Transverse colon (tissue), 4 donors: ENCODE results near the gene FSTL5. TPM values are rescaled to one million over a fixed set of nuclear protein-coding genes. Genes with fewer than 3 reads are reported as not detected.

Experiments used
- DNase-seq: peaks from one replicate; pipeline ENCODE4 v3.0.0-alpha.2; 2019
- H3K27ac ChIP-seq, 4 donors: fragments of 200-600 bp; sonication (generic); 2 replicates each; pipeline ENCODE4 v1.5.1; 2016 to 2018; ENCODE audit warnings: inconsistent platforms in 4 of 4
- H3K27me3 ChIP-seq: fragments of 200-600 bp; sonication (generic); 2 replicates; pipeline ENCODE4 v1.5.1; 2017; ENCODE audit warnings: inconsistent platforms
- H3K36me3 ChIP-seq, 4 donors: fragments of 200-600 bp; sonication (generic); 2 replicates each; pipeline ENCODE4 v1.5.1; 2017 to 2019; ENCODE audit warnings: inconsistent platforms in 4 of 4
- H3K4me1 ChIP-seq, 4 donors: fragments of 200-600 bp; sonication (generic); 2 replicates each; pipeline ENCODE4 v1.5.1; 2017 to 2020; ENCODE audit warnings: inconsistent platforms in 4 of 4
- H3K4me3 ChIP-seq, 4 donors: fragments of 200-600 bp; sonication (generic); 1 replicate in 1 of 4; 2 replicates in 3 of 4; pipeline versions ENCODE4 v1.5.1 to v1.6.1; 2017 to 2019; ENCODE audit warnings: inconsistent platforms in 4 of 4
- H3K9me3 ChIP-seq, 2 donors: fragments of 200-600 bp; sonication (generic); 2 replicates each; pipeline ENCODE4 v1.5.1; 2017 to 2019; ENCODE audit warnings: inconsistent platforms in 2 of 2
- EP300 ChIP-seq: sonication (generic); formaldehyde crosslinking; IDR thresholded peaks from one replicate; pipeline ENCODE4 v1.6.1; 2017; ENCODE audit warnings: antibody characterized with exemption, low read depth
- POLR2A ChIP-seq: fragments of 450-650 bp; IDR thresholded peaks from one replicate; pipeline ENCODE4 v1.6.1; 2016; ENCODE audit warnings: antibody characterized with exemption, mild to moderate bottlenecking, moderate library complexity
- POLR2AphosphoS5 ChIP-seq, 3 donors: sonication (generic); formaldehyde crosslinking; IDR thresholded peaks; one replicate each; pipeline ENCODE4 v1.6.1; 2016; ENCODE audit warnings: antibody characterized with exemption in 3 of 3
- WGBS, 2 donors: methylation state at CpG; one replicate each; pipeline ENCODE4 v1.1.5; 2018; ENCODE audit warnings: low coverage in 1 of 2; 5-methylcytosine and 5-hydroxymethylcytosine counted together
- in situ Hi-C, 4 donors: fragments of 200-750 bp; cut with MboI; loops; one replicate each; pipeline versions ENCODE4 v1.15.0 to v1.15.1; 2017; ENCODE audit warnings: low sequenced_read_pairs in 3 of 4, low pct_ligation_motif_present in 1 of 4, low pct_unique_long_range_greater_than_20kb in 1 of 4
- intact Hi-C: fragments of 100-400 bp; cut with DNase I; formaldehyde crosslinking; loops from one replicate; pipeline ENCODE4 v1.15.1; 2023; ENCODE audit warnings: low total_unique reads
- total RNA-seq, 4 donors: library from RNA; depleted of rRNA; stranded (reverse); fragments of >200 nt; gene quantifications; one replicate each; pipeline ENCODE4 v1.1.0, GENCODE V29; 2016
- TF ChIP-seq, protein P1 (sequence below), 5 experiments: fragments of 200-600 bp in 3 of 5; fragments of 450-650 bp in 2 of 5; sonication (generic) in 3 of 5; IDR thresholded peaks; 1 replicate in 2 of 5; 2 replicates in 3 of 5; pipeline ENCODE4 v1.5.1; 2016 to 2017; ENCODE audit warnings: antibody characterized with exemption in 5 of 5, inconsistent platforms in 3 of 5, mild to moderate bottlenecking in 2 of 5, moderate library complexity in 1 of 5

Gene FSTL5
- total RNA-seq, 4 donors from 2014 or later = 0.14 to 0.16 TPM; not detected in 2

- no peaks in the 10 kb centered on the region for H3K27me3 ChIP-seq
- no peak overlapping the region for H3K4me3 ChIP-seq
- in situ Hi-C loops = no loop called here
- H3K36me3 ChIP-seq = no peaks in the 10 kb centered on the region
- no peak overlapping the region for H3K27ac ChIP-seq
- no peak for DNase-seq
- H3K4me1 ChIP-seq = no peaks in the 10 kb centered on the region
- 67 to 82% methylated on average over 2 of the region's 2 CpGs for WGBS, 2 donors
- H3K9me3 ChIP-seq = no peaks in the 10 kb centered on the region
- intact Hi-C loops = no loop called here
- no peak for TF ChIP-seq POLR2A
- TF ChIP-seq, protein P1, sequence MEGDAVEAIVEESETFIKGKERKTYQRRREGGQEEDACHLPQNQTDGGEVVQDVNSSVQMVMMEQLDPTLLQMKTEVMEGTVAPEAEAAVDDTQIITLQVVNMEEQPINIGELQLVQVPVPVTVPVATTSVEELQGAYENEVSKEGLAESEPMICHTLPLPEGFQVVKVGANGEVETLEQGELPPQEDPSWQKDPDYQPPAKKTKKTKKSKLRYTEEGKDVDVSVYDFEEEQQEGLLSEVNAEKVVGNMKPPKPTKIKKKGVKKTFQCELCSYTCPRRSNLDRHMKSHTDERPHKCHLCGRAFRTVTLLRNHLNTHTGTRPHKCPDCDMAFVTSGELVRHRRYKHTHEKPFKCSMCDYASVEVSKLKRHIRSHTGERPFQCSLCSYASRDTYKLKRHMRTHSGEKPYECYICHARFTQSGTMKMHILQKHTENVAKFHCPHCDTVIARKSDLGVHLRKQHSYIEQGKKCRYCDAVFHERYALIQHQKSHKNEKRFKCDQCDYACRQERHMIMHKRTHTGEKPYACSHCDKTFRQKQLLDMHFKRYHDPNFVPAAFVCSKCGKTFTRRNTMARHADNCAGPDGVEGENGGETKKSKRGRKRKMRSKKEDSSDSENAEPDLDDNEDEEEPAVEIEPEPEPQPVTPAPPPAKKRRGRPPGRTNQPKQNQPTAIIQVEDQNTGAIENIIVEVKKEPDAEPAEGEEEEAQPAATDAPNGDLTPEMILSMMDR (IDR thresholded peaks at IDR 0.05) = no peak
- TF ChIP-seq POLR2AphosphoS5 (IDR thresholded peaks at IDR 0.05) = no peak
- TF ChIP-seq EP300 = no peak
Measured at GRCh38 chr4:161803171-161803570, 360.6 kb downstream of the FSTL5 start.

DNA sequence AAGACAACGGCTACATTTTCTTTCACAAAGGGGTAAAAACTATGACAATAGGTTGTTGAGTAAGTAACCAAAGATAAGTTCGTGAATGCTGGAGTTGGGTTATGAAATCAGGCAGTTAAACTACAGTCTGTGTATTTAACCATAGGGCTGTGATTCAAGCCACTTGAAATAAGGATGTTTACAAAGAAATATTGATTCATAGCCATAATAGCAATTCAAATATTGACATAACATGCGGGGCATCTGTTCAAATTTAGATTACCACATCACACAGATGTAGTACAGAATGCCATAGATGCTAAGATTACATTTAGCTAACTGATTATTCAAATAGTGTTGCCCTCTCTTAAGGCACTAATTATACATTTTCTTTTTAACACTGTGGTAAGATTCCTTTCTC, 364.1 kb downstream of the FSTL5 start:
- in situ Hi-C loops = no loop called here
- Histone ChIP-seq H3K4me1 (no peaks in the 10 kb centered on the region), H3K36me3 (no peaks in the 10 kb centered on the region), H3K27ac (no peak overlapping the region), H3K27me3 (no peaks in the 10 kb centered on the region), H3K9me3 (no peaks in the 10 kb centered on the region), H3K4me3 (no peak overlapping the region)
- DNase-seq = no peak
- 35 to 40% methylated on average over 3 of the region's 3 CpGs for WGBS, 2 donors
- TF ChIP-seq POLR2A (no peak), POLR2AphosphoS5 (IDR thresholded peaks at IDR 0.05) (no peak), EP300 (no peak)
- TF ChIP-seq, protein P1 (IDR thresholded peaks at IDR 0.05) = no peak
- intact Hi-C loops = no loop called here

GRCh38 chr4:161792991-161793390, 370.8 kb downstream of the FSTL5 start:
- in situ Hi-C loops = no loop called here
- Histone ChIP-seq H3K4me3 (no peak overlapping the region), H3K4me1 (no peaks in the 10 kb centered on the region), H3K27ac (no peak overlapping the region), H3K36me3 (no peaks in the 10 kb centered on the region), H3K27me3 (no peaks in the 10 kb centered on the region), H3K9me3 (no peaks in the 10 kb centered on the region)
- WGBS, 2 donors = 88 to 90% methylated on average over 2 to 4 of the region's 4 CpGs
- intact Hi-C loops = no loop called here
- no peak for DNase-seq
- TF ChIP-seq, protein P1 (IDR thresholded peaks at IDR 0.05) = no peak
- no peak for TF ChIP-seq EP300
- no peak for TF ChIP-seq POLR2A
- no peak for TF ChIP-seq POLR2AphosphoS5 (IDR thresholded peaks at IDR 0.05)

GRCh38 chr4:161791796-161792556, 371.8 kb downstream of the FSTL5 start:
- no peaks in the 10 kb centered on the region for H3K4me1 ChIP-seq
- in situ Hi-C loops = no loop called here

More at GRCh38 chr4:161791796-161792556, 371.8 kb downstream of the FSTL5 start:
- Histone ChIP-seq H3K4me3 (no peak overlapping the region), H3K36me3 (no peaks in the 10 kb centered on the region), H3K27me3 (no peaks in the 10 kb centered on the region), H3K27ac (no peak overlapping the region), H3K9me3 (no peaks in the 10 kb centered on the region)
- WGBS, 2 donors = 89 to 100% methylated on average over 2 to 13 of the region's 13 CpGs
- TF ChIP-seq, protein P1 (IDR thresholded peaks at IDR 0.05) = no peak
- no peak for DNase-seq
- intact Hi-C loops = no loop called here
